SK-N-MC (cell line): Measurements from ENCODE around the gene NLRP6.

Experiments used
- EZH2 ChIP-seq: fragments of 200-600 bp; sonication (generic); IDR thresholded peaks from one replicate; pipeline ENCODE4 v1.6.1; 2017; ENCODE audit warnings: antibody characterized with exemption
- POLR2AphosphoS5 ChIP-seq: IDR thresholded peaks from 2 replicates; pipeline ENCODE4 v1.6.1; 2012; ENCODE audit warnings: mild to moderate bottlenecking, low read depth, low read length, borderline replicate concordance

DNA sequence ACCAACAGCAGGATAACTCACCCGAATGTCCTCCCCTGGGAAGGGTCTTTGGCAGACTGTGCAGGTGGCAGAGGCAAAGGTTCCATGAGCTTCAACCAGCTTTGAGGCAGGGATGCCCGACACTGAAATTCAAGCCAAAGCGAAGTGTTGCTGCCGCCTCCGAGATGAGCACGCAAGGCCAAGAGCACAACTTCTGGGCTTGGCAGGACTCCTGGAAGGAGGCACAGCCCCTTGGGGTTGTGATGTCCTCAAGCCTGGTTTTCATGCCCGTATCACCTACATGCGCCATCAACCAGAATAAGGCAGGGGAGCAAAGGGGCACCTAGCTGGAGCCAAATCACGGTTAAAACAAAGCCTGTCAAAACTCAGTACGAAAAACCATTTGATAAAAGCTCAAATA lies 47.8 kb upstream of the NLRP6 start:
- TF ChIP-seq POLR2AphosphoS5, result no peak
- no peak for TF ChIP-seq EZH2
